Measurements from ENCODE around the gene MTF2.

The MTF2 gene

DNA sequence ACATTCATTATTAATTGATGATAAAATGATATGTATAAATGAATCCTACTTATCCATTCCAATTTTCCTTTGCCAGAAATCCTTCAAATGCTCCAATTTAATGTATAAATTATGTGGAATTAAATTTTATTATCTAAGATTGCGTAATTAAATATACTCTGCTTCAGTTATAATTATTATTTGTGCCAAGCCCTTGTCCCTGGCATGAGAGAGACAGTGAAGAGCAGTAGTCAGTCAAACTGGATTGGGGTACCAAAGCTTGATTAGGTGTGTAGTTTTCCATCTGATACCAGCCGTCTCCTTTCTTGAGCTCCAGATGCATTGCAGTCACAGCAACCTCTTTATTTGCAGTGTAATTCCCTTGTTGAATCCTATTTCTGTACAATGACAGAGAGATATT lies 22.4 kb upstream of the MTF2 start:
- no peak for DNase-seq (ENCODE audit: low read depth)

GRCh38 chr1:93061895-93062792 lies 16.9 kb upstream of the MTF2 start:
- H3K4me3 ChIP-seq (ENCODE audit: control insufficient read depth, low read depth, low read length) = no peak overlapping the region
- peak; percentile 53 for DNase-seq (ENCODE audit: low read depth)
- TF ChIP-seq CTCF (conservative IDR thresholded peaks at IDR 0.05; ENCODE audit: control insufficient read depth, insufficient read depth, low read depth, low read length) = peak; percentile 51

More for the DNA sequence above, 22.4 kb upstream of the MTF2 start:
- no peak for TF ChIP-seq CTCF (conservative IDR thresholded peaks at IDR 0.05; ENCODE audit: control insufficient read depth, insufficient read depth, low read depth, low read length)
- no peak overlapping the region for H3K4me3 ChIP-seq (ENCODE audit: control insufficient read depth, low read depth, low read length)

- no peak for DNase-seq (ENCODE audit: low read depth)
- TF ChIP-seq CTCF (conservative IDR thresholded peaks at IDR 0.05; ENCODE audit: control insufficient read depth, insufficient read depth, low read depth, low read length) = no peak
Measured at GRCh38 chr1:93076268-93076667, 2.8 kb upstream of the MTF2 start.

GRCh38 chr1:93078203-93078602 lies 880 bp upstream of the MTF2 start:
- H3K4me3 ChIP-seq (ENCODE audit: control insufficient read depth, low read depth, low read length) = peak overlapping the region; percentile 99
- no peak for DNase-seq (ENCODE audit: low read depth)
- no peak for TF ChIP-seq CTCF (conservative IDR thresholded peaks at IDR 0.05; ENCODE audit: control insufficient read depth, insufficient read depth, low read depth, low read length)

More at GRCh38 chr1:93076268-93076667, 2.8 kb upstream of the MTF2 start:
- H3K4me3 ChIP-seq (ENCODE audit: control insufficient read depth, low read depth, low read length) = no peak overlapping the region

GRCh38 chr1:93078638-93078985 lies 471 bp upstream of the MTF2 start:
- H3K4me3 ChIP-seq (ENCODE audit: control insufficient read depth, low read depth, low read length) = peak overlapping the region; percentile 99
- TF ChIP-seq CTCF (conservative IDR thresholded peaks at IDR 0.05; ENCODE audit: control insufficient read depth, insufficient read depth, low read depth, low read length) = no peak
- DNase-seq (ENCODE audit: low read depth) = no peak

GRCh38 chr1:93079685-93080141 lies 630 bp downstream of the MTF2 start:
- DNase-seq (ENCODE audit: low read depth) = no peak
- no peak for TF ChIP-seq CTCF (conservative IDR thresholded peaks at IDR 0.05; ENCODE audit: control insufficient read depth, insufficient read depth, low read depth, low read length)
- H3K4me3 ChIP-seq (ENCODE audit: control insufficient read depth, low read depth, low read length) = peak overlapping the region; percentile 99

All from fibroblast of mammary gland (primary cell).